GM12872 (cell line): ENCODE measurements around the gene NEURL4.
A peak's percentile ranks its signal among the peaks of the same experiment; 100 is the strongest.

Experiments
- CTCF ChIP-seq: IDR thresholded peaks from 3 replicates; pipeline ENCODE4 v1.5.1; 2011; ENCODE audit warnings: low read depth, mild to moderate bottlenecking, low read length, moderate library complexity; ENCODE audit not compliant: insufficient read depth

The NEURL4 gene

GRCh38 chr17:7357381-7357780 lies 28.2 kb upstream of the NEURL4 start:
- TF ChIP-seq CTCF, result no peak

GRCh38 chr17:7356756-7357155 lies 27.6 kb upstream of the NEURL4 start:
- no peak for TF ChIP-seq CTCF

- peak; percentile 96 for TF ChIP-seq CTCF
These were observed 27.0 kb upstream of the NEURL4 start for GRCh38 chr17:7356072-7356549.

GRCh38 chr17:7355573-7355972 lies 26.4 kb upstream of the NEURL4 start:
- TF ChIP-seq CTCF, result no peak

- no peak for TF ChIP-seq CTCF
These were observed 25.9 kb upstream of the NEURL4 start, which contains the start of gene TMEM95 for GRCh38 chr17:7355053-7355452. TMEM95 (plus strand) TSS chr17:7355156; CDS start chr17:7355205, 49 bp downstream.

- TF ChIP-seq CTCF, result no peak
These were observed 25.2 kb upstream of the NEURL4 start for GRCh38 chr17:7354262-7354843.

GRCh38 chr17:7352910-7353635 lies 23.9 kb upstream of the NEURL4 start:
- TF ChIP-seq CTCF, result no peak
